SH-SY5Y (cell line): ENCODE measurements around the gene SPON2.

Source experiments
- GATA2 ChIP-seq: IDR thresholded peaks from 2 replicates; pipeline ENCODE4 v1.6.1; 2011; ENCODE audit warnings: mild to moderate bottlenecking, low read depth, low read length
- GATA3 ChIP-seq: IDR thresholded peaks from 2 replicates; pipeline ENCODE4 v1.6.1; 2011; ENCODE audit warnings: low read depth, mild to moderate bottlenecking, low read length, moderate library complexity

GRCh38 chr4:1164040-1164439, 8.3 kb downstream of the SPON2 start:
- no peak for TF ChIP-seq GATA3
- no peak for TF ChIP-seq GATA2
